WTC11 (cell line): ENCODE data around the gene CBFA2T3.

Experiments used
- JUN ChIP-seq: sonication (generic); formaldehyde crosslinking; IDR thresholded peaks from 2 replicates; pipeline ENCODE4 v1.8.0; 2023; ENCODE audit warnings: mild to moderate bottlenecking, missing genetic modification reagents
- TF ChIP-seq, protein P1 (sequence below): fragments of 200-600 bp; IDR thresholded peaks from 2 replicates; pipeline ENCODE4 v1.8.0; 2022; ENCODE audit warnings: antibody characterized with exemption
- TF ChIP-seq, protein P2 (sequence below): sonication (generic); formaldehyde crosslinking; IDR thresholded peaks from 2 replicates; pipeline ENCODE4 v1.8.0; 2022; ENCODE audit warnings: mild to moderate bottlenecking, missing genetic modification reagents
- TF ChIP-seq, protein P3 (sequence below): fragments of 250-450 bp; sonication (Bioruptor Pico); conservative IDR thresholded peaks from 2 replicates; pipeline ENCODE4 v1.9.0; 2021; ENCODE audit warnings: mild to moderate bottlenecking

DNA sequence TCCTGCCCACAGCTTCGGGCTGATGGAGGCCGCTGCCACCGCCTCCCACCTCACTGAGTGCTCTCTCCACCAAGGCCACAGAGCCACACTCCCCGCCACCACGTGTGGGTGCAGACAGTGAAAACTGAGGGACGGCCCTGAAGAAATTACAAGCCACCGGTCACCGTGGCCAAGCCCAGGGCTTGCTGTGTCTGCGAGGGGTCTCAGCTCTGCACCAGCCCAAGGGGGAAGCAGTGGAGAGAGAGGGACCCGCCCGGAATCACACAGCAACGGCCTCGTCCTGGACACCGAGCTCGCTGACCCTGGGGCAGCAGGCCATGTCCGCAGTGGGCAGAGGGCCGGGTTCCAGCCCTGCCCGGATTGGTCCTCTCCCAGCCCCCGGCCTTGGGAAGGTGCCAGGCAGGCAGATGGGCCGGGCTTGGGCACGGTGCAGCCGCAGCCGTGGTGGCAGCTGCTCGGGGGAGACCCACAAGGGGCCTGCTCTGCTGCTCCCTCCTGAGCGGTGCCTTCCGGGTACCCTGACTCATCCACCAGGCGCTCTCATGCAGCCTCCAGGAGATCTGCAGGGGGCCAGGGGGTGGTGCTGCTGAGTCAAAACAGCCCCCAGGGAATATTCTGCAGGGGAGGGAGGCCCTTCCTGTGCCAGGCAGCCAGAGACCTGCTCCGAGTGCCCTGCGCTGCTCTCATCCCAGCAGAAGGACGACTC lies 52.0 kb downstream of the CBFA2T3 start:
- TF ChIP-seq, protein P1, sequence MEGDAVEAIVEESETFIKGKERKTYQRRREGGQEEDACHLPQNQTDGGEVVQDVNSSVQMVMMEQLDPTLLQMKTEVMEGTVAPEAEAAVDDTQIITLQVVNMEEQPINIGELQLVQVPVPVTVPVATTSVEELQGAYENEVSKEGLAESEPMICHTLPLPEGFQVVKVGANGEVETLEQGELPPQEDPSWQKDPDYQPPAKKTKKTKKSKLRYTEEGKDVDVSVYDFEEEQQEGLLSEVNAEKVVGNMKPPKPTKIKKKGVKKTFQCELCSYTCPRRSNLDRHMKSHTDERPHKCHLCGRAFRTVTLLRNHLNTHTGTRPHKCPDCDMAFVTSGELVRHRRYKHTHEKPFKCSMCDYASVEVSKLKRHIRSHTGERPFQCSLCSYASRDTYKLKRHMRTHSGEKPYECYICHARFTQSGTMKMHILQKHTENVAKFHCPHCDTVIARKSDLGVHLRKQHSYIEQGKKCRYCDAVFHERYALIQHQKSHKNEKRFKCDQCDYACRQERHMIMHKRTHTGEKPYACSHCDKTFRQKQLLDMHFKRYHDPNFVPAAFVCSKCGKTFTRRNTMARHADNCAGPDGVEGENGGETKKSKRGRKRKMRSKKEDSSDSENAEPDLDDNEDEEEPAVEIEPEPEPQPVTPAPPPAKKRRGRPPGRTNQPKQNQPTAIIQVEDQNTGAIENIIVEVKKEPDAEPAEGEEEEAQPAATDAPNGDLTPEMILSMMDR = no peak
- TF ChIP-seq, protein P2, sequence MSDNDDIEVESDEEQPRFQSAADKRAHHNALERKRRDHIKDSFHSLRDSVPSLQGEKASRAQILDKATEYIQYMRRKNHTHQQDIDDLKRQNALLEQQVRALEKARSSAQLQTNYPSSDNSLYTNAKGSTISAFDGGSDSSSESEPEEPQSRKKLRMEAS (CRISPR knock-in tag) = no peak
- TF ChIP-seq, protein P3, sequence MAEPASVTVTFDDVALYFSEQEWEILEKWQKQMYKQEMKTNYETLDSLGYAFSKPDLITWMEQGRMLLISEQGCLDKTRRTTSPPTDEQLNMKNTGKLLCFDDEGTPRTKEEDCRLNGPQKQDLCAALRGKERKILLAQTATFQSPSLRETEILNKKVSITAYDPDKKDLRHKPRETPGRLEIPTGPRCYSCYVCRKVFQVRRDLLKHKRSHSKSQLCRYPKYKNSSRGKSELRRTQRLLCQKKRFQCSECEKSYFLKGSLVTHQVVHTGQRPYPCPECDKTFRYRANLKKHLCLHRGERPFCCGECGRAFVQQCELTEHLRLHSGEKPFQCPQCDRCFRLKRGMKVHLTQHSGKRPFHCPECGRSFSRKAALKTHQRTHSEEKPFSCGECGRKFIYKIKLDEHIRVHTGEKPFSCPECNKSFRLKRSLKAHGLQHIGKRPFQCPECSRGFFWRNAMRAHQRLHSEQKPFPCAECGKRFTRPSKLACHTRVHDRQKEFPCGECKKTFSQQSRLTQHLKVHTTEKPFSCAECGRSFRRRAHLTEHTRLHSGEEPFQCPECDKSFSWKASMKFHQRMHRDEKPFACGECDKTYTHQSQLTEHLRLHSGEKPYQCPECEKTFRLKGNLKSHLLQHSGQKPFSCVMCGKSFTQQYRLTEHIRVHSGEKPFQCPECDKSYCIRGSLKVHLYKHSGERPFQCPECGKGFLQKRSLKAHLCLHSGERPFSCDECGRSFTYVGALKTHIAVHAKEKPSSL (CRISPR knock-in tag) = no peak
- TF ChIP-seq JUN (CRISPR knock-in tag) = no peak
